GM12878 (cell line): ENCODE data around the gene CELF2. TPM values are rescaled to one million over a fixed set of nuclear protein-coding genes. Genes with fewer than 3 reads are reported as not detected.

Experiments used
- ATAC-seq: fragments of 200-7000 bp; cut with Tn5 transposase; 3 replicates; pipeline ENCODE4 v1.9.1; 2020; ENCODE audit warnings: mild to moderate bottlenecking, moderate library complexity
- BruUV-seq: library from RNA; stranded (reverse); fragments of 400-500 nt; replicated peaks from 2 replicates; lab custom pipeline; 2021; lab: Mats Ljungman, UMichigan
- CTCF ChIA-PET: fragments of 300-600 bp; sonication (Branson Sonifier 250); formaldehyde crosslinking; extraction: SDS; loops from one replicate; lab custom pipeline; 2021; ENCODE audit warnings: inconsistent platforms; lab: Yijun Ruan, JAX
- POLR2A ChIA-PET: fragments of 350-600 bp; formaldehyde crosslinking; extraction: SDS; loops from one replicate; lab custom pipeline; 2021; ENCODE audit warnings: inconsistent platforms; lab: Charles Lee
- RAD21 ChIA-PET: fragments of 300-600 bp; sonication (Branson Sonifier 250); formaldehyde crosslinking; loops from one replicate; lab custom pipeline; 2023; ENCODE audit warnings: antibody characterized with exemption; ENCODE audit not compliant: unreplicated experiment; lab: Charles Lee
- SMC1A ChIA-PET: fragments of 300-600 bp; sonication (Branson Sonifier 250); formaldehyde crosslinking; loops from one replicate; lab custom pipeline; 2023; ENCODE audit not compliant: unreplicated experiment, uncharacterized antibody; lab: Charles Lee
- DNase-seq: peaks from one replicate; pipeline ENCODE4 v3.0.0-alpha.2; 2011; ENCODE audit warnings: low read depth, low spot score
- FAIRE-seq: peaks from 3 replicates; lab custom pipeline; 2011; peaks lifted over from hg19 to GRCh38; lab: Jason Lieb, UNC
- H2AFZ ChIP-seq: 2 replicates; pipeline ENCODE4 v1.6.0; 2011; ENCODE audit warnings: low read depth, low read length, control low read depth; ENCODE audit not compliant: control insufficient read depth
- H3K27ac ChIP-seq: 2 replicates; pipeline ENCODE4 v1.5.1; 2011; ENCODE audit warnings: control low read depth; ENCODE audit not compliant: control insufficient read depth, insufficient read depth
- H3K27me3 ChIP-seq, 2 experiments: replicated peaks in 1 of 2; 2 replicates each; pipeline versions ENCODE4 v1.6.0 to v1.6.1; 2011; ENCODE audit warnings: low read length in 1 of 2; ENCODE audit not compliant: control insufficient read depth in 2 of 2, insufficient read depth in 2 of 2
- H3K36me3 ChIP-seq, 2 experiments: 2 replicates each; pipeline ENCODE4 v1.5.1; 2011; ENCODE audit warnings: low read length in 1 of 2; ENCODE audit not compliant: control insufficient read depth in 2 of 2, insufficient read depth in 2 of 2
- H3K4me1 ChIP-seq: 2 replicates; pipeline ENCODE4 v1.6.1; 2011; ENCODE audit warnings: mild to moderate bottlenecking, low read length, moderate library complexity, mixed read lengths; ENCODE audit not compliant: control insufficient read depth, insufficient read depth
- H3K4me2 ChIP-seq: 2 replicates; pipeline ENCODE4 v1.6.0; 2011; ENCODE audit warnings: control low read depth; ENCODE audit not compliant: control insufficient read depth, insufficient read depth
- H3K4me3 ChIP-seq: fragments of 200-600 bp; sonication (generic); 2 replicates; pipeline ENCODE4 v1.5.1; 2016
- H3K79me2 ChIP-seq: 2 replicates; pipeline ENCODE4 v1.6.0; 2011; ENCODE audit warnings: low read length; ENCODE audit not compliant: control insufficient read depth, insufficient read depth
- H3K9ac ChIP-seq: 2 replicates; pipeline ENCODE4 v1.8.0; 2011; ENCODE audit warnings: low read length, control low read depth, mixed read lengths; ENCODE audit not compliant: control insufficient read depth, insufficient read depth
- H3K9me3 ChIP-seq: replicated peaks from 3 replicates; pipeline ENCODE4 v1.5.1; 2011; ENCODE audit warnings: mild to moderate bottlenecking, low read length; ENCODE audit not compliant: control insufficient read depth, insufficient read depth
- H4K20me1 ChIP-seq: 2 replicates; pipeline ENCODE4 v1.6.0; 2011; ENCODE audit not compliant: control insufficient read depth, insufficient read depth
- ASH2L ChIP-seq: fragments of 300-600, 200-600 bp; sonication (generic); IDR thresholded peaks from 2 replicates; pipeline ENCODE4 v1.6.1; 2017; ENCODE audit warnings: low read depth, mild to moderate bottlenecking, borderline replicate concordance
- CHD1 ChIP-seq: IDR thresholded peaks from 2 replicates; pipeline ENCODE4 v1.6.1; 2012; ENCODE audit warnings: low read depth, low read length, improper control_type of control experiment
- CHD2 ChIP-seq: IDR thresholded peaks from 2 replicates; pipeline ENCODE4 v1.6.1; 2011; ENCODE audit warnings: low read depth, low read length, improper control_type of control experiment, borderline replicate concordance
- HCFC1 ChIP-seq: fragments of 150-350 bp; IDR thresholded peaks from 2 replicates; pipeline ENCODE4 v1.6.1; 2014; ENCODE audit warnings: low read length
- IKZF2 ChIP-seq, 2 experiments: fragments of 450-650 bp; IDR thresholded peaks; 2 replicates each; pipeline ENCODE4 v1.6.1; 2017; ENCODE audit warnings: mild to moderate bottlenecking in 2 of 2, moderate library complexity in 2 of 2
- IRF4 ChIP-seq: IDR thresholded peaks from 2 replicates; pipeline ENCODE4 v1.6.1; 2011; ENCODE audit warnings: low read depth, low read length
- POLR2A ChIP-seq: IDR thresholded peaks from 2 replicates; pipeline ENCODE4 v1.6.1; 2011; ENCODE audit warnings: low read depth, mild to moderate bottlenecking, low read length
- POLR2AphosphoS5 ChIP-seq: IDR thresholded peaks from 2 replicates; pipeline ENCODE4 v1.6.1; 2011; ENCODE audit warnings: mild to moderate bottlenecking, low read length, inconsistent platforms
- POU2F2 ChIP-seq: IDR thresholded peaks from 3 replicates; pipeline ENCODE4 v1.6.1; 2011; ENCODE audit warnings: low read depth, mild to moderate bottlenecking, low read length, borderline replicate concordance
- RB1 ChIP-seq: fragments of 450-650 bp; formaldehyde crosslinking; IDR thresholded peaks from 2 replicates; pipeline ENCODE4 v1.6.1; 2017; ENCODE audit warnings: mild to moderate bottlenecking, borderline replicate concordance
- SP1 ChIP-seq: IDR thresholded peaks from one replicate; pipeline ENCODE4 v1.6.1; 2011; ENCODE audit warnings: low read depth, low read length
- SPI1 ChIP-seq: IDR thresholded peaks from 2 replicates; pipeline ENCODE4 v1.6.1; 2011; ENCODE audit warnings: low read depth, mild to moderate bottlenecking, low read length, moderate library complexity, borderline replicate concordance; ENCODE audit not compliant: insufficient read depth
- SUPT20H ChIP-seq: IDR thresholded peaks from 2 replicates; pipeline ENCODE4 v1.6.1; 2011; ENCODE audit warnings: low read depth, mild to moderate bottlenecking, low read length, moderate library complexity, borderline replicate concordance; ENCODE audit not compliant: control insufficient read depth
- TAF1 ChIP-seq: IDR thresholded peaks from 2 replicates; pipeline ENCODE4 v1.6.1; 2011; ENCODE audit warnings: mild to moderate bottlenecking, low read depth, low read length, borderline replicate concordance
- TCF3 ChIP-seq: IDR thresholded peaks from 2 replicates; pipeline ENCODE4 v1.6.1; 2012; ENCODE audit warnings: low read depth, mild to moderate bottlenecking, low read length, borderline replicate concordance; ENCODE audit not compliant: insufficient read depth
- TCF7 ChIP-seq: IDR thresholded peaks from 2 replicates; pipeline ENCODE4 v1.6.1; 2014; ENCODE audit warnings: antibody characterized with exemption, borderline replicate concordance
- USF2 ChIP-seq: IDR thresholded peaks from 2 replicates; pipeline ENCODE4 v1.6.1; 2011; ENCODE audit warnings: low read depth, low read length, improper control_type of control experiment, borderline replicate concordance
- ZBED1 ChIP-seq: IDR thresholded peaks from 2 replicates; pipeline ENCODE4 v1.6.1; 2016; ENCODE audit warnings: borderline replicate concordance
- WGBS: methylation state at CpG from one replicate; pipeline ENCODE4 v1.1.6; 2016; ENCODE audit warnings: low lambda C conversion rate; ENCODE audit not compliant: insufficient replicate concordance, insufficient coverage; ENCODE audit errors: missing lambda C conversion rate; 5-methylcytosine and 5-hydroxymethylcytosine counted together
- in situ Hi-C: fragments of 300-500 bp; cut with MboI; formaldehyde crosslinking; loops from 9 replicates; pipeline ENCODE4 v1.14.3; 2018; ENCODE audit warnings: mixed read lengths
- intact Hi-C: fragments of 100-400 bp; cut with micrococcal nuclease; formaldehyde crosslinking; loops from one replicate; pipeline ENCODE4 v1.14.2; 2022; ENCODE audit not compliant: unreplicated experiment
- polyA plus RNA-seq, 11 experiments: library from polyadenylated mRNA; depleted of rRNA in 4 of 11; unstranded in 6 of 11; stranded (reverse) in 5 of 11; fragments of >200 nt; fragmentation: Nextera tagmentation in 4 of 11; fragmentation: Illumina TruSeq in 1 of 11; extraction: Ambion mirVana in 4 of 11; extraction: Trizol in 1 of 11; gene quantifications; 1 replicate in 1 of 11; 2 replicates in 10 of 11; pipeline versions ENCODE4 v1.2.1 to v1.2.3, GENCODE V29; 2011 to 2016; ENCODE audit warnings: inconsistent platforms in 2 of 11, missing spikeins in 2 of 11, low read depth in 1 of 11
- total RNA-seq, 4 experiments: library from RNA; depleted of rRNA in 3 of 4; stranded (reverse); fragments of >200 nt in 3 of 4; fragmentation: Illumina TruSeq in 1 of 4; extraction: Trizol in 1 of 4; gene quantifications; 2 replicates each; pipeline versions ENCODE4 v1.2.1 to v1.2.3, GENCODE V29; 2013 to 2021
- TF ChIP-seq, protein P1 (sequence below): IDR thresholded peaks from 2 replicates; pipeline ENCODE4 v1.6.1; 2012; ENCODE audit warnings: low read depth, low read length, improper control_type of control experiment
- TF ChIP-seq, protein P2 (sequence below): fragments of 450-650 bp; IDR thresholded peaks from 2 replicates; pipeline ENCODE4 v1.6.1; 2017; ENCODE audit warnings: mild to moderate bottlenecking, moderate library complexity

The CELF2 gene
- total and polyA plus RNA-seq, 10 of the 15 experiments (the other 5 are each of a cell fraction or from before 2014, with no cell fraction given): 20.8 to 129 (median 86.3) TPM

DNA sequence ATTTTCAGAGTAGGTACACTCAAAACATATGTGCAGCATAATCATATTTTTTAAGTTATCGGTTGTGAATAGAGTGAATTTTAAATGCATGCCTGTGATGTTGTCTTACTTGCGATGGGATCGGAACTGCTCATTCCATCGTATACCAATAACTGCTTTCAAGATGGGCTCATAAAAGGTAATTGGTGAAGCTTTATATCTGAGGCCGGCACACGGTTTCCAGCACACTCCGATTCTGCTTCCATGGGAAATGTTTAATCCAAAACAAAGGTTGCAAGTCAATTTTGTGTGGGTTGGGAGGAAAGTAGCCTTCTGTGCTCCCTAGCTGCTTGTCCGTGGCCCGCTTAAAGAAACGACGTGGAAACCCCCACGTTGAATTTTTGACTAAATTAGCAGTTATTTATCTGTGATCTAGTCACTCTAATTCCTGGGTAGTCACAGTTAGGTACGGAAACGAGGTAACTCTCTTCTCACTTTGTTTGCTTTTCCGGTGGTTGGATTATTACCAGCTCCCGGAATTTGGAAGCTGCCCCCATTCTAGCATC is 10.1 kb upstream of the CELF2 start:
- no peak for FAIRE-seq
- intact Hi-C loops: no loop called here
- POLR2A ChIA-PET: interaction anchor here (1.2 kb wide), 1 partner anchor 9 kb away, joined by 4 read pairs; no protein-coding TSS in a partner anchor
- Histone ChIP-seq H3K27ac (no peak overlapping the region), H2AFZ (no peak overlapping the region), H3K4me1 (no peaks in the 10 kb centered on the region), H3K4me3 (no peak overlapping the region), H3K9ac (no peak overlapping the region), H3K36me3 (no peaks in the 10 kb centered on the region), H4K20me1 (no peaks in the 10 kb centered on the region), H3K9me3 (no peaks in the 10 kb centered on the region), H3K27me3 (no peaks in the 10 kb centered on the region; a peak in 2 of 4 replicates), H3K4me2 (no peak overlapping the region), H3K79me2 (no peaks in the 10 kb centered on the region)
- BruUV-seq: no TSS peak
- RAD21 ChIA-PET: no interaction called here
- TF ChIP-seq IRF4 (no peak), SUPT20H (no peak), RB1 (no peak), SP1 (no peak), POLR2AphosphoS5 (no peak), POU2F2 (no peak), ZBED1 (no peak), CHD1 (no peak), TCF7 (no peak), HCFC1 (no peak), ASH2L (no peak), USF2 (no peak), IKZF2 (IDR thresholded peaks at IDR 0.05) (no peak), TCF3 (no peak), TAF1 (no peak), POLR2A (no peak), SPI1 (no peak), CHD2 (no peak)
- TF ChIP-seq, protein P1, sequence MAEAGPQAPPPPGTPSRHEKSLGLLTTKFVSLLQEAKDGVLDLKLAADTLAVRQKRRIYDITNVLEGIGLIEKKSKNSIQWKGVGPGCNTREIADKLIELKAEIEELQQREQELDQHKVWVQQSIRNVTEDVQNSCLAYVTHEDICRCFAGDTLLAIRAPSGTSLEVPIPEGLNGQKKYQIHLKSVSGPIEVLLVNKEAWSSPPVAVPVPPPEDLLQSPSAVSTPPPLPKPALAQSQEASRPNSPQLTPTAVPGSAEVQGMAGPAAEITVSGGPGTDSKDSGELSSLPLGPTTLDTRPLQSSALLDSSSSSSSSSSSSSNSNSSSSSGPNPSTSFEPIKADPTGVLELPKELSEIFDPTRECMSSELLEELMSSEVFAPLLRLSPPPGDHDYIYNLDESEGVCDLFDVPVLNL: no peak
- TF ChIP-seq, protein P2, sequence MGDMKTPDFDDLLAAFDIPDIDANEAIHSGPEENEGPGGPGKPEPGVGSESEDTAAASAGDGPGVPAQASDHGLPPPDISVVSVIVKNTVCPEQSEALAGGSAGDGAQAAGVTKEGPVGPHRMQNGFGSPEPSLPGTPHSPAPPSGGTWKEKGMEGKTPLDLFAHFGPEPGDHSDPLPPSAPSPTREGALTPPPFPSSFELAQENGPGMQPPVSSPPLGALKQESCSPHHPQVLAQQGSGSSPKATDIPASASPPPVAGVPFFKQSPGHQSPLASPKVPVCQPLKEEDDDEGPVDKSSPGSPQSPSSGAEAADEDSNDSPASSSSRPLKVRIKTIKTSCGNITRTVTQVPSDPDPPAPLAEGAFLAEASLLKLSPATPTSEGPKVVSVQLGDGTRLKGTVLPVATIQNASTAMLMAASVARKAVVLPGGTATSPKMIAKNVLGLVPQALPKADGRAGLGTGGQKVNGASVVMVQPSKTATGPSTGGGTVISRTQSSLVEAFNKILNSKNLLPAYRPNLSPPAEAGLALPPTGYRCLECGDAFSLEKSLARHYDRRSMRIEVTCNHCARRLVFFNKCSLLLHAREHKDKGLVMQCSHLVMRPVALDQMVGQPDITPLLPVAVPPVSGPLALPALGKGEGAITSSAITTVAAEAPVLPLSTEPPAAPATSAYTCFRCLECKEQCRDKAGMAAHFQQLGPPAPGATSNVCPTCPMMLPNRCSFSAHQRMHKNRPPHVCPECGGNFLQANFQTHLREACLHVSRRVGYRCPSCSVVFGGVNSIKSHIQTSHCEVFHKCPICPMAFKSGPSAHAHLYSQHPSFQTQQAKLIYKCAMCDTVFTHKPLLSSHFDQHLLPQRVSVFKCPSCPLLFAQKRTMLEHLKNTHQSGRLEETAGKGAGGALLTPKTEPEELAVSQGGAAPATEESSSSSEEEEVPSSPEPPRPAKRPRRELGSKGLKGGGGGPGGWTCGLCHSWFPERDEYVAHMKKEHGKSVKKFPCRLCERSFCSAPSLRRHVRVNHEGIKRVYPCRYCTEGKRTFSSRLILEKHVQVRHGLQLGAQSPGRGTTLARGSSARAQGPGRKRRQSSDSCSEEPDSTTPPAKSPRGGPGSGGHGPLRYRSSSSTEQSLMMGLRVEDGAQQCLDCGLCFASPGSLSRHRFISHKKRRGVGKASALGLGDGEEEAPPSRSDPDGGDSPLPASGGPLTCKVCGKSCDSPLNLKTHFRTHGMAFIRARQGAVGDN: no peak
- ATAC-seq: no peak
- DNase-seq: no peak
- in situ Hi-C loops: no loop called here
- 57% methylated on average over 16 of the region's 16 CpGs for whole genome bisulfite sequencing
- SMC1A ChIA-PET: interaction anchor here (1.2 kb wide), 1 partner anchor 113 kb away, joined by 3 read pairs; no protein-coding TSS in a partner anchor
- CTCF ChIA-PET: no interaction called here
